GM21515 (cell line): Measurements from ENCODE around the gene SLC10A1.

Source experiments
- ATAC-seq: cut with Tn5 transposase; IDR thresholded peaks from one replicate; pipeline ENCODE4 v1.9.1; 2021; ENCODE audit not compliant: unreplicated experiment

SLC10A1 gene

GRCh38 chr14:69811227-69811867, 14.3 kb upstream of the SLC10A1 start:
- no peak for ATAC-seq

DNA sequence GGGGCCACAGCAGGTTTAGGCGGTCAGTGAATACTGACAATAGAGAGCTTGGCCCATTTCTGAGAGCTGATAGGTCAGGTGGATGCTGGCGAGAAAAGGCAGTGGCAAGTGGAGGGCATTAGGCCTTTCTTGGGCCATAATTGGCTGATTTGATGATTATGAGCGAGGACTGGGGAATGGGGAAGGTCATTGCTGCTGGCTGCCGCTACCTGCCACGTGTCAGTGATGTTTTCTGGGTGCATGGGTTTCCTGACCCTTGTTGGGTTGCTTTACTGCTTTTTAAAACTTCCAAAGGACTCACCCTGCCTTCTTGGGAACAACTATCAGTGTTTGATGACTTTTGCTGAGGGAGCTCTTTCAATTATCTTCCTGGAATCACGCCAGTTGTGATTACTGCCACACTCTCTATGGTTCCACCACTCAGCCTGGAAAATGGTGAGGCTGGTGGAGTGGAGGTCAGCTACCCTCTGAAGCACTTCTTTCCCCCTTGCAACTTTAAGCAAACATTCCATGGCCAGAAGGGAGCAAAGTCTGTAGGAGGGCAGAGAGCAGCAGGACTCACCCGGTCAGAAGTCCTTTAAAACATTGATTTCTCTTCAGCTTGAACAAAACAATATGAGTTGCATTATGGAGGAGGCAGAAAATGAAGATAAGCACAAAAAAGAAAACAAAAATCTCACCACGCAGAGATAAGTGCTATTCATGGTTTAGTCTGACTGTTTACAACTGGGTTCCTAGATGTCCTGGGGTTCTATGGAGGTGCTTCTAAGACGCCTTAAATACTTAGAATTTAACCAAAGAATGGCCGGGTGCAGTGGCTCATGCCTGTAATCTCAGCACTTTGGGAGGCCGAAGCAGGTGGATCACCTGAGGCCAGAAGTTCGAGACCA, 12.1 kb upstream of the SLC10A1 start:
- ATAC-seq: no peak

DNA sequence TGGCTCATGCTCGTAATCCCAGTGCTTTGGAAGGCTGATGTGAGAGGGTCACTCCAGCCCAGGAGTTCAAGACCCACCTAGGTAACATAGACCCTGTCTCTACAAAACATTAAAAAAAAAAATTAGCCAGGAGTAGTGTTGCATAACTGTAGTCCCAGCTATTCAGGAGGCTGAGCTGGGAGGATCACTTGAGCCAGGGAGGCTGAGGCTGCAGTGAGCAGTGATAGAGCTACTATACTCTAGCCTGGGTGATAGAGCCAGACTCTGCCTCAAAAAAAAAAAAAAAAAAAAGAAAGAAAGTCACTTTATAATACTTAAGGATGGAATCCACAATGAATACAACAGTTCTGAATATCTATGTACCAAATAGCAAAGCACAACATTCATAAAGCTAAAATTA, 10.2 kb upstream of the SLC10A1 start:
- ATAC-seq: no peak

- no peak for ATAC-seq
Observed at GRCh38 chr14:69804902-69805301, 7.9 kb upstream of the SLC10A1 start.

- ATAC-seq: no peak
Observed at GRCh38 chr14:69803753-69804152, 6.7 kb upstream of the SLC10A1 start.

- ATAC-seq: no peak
Observed at GRCh38 chr14:69798339-69798735, 1.3 kb upstream of the SLC10A1 start.

DNA sequence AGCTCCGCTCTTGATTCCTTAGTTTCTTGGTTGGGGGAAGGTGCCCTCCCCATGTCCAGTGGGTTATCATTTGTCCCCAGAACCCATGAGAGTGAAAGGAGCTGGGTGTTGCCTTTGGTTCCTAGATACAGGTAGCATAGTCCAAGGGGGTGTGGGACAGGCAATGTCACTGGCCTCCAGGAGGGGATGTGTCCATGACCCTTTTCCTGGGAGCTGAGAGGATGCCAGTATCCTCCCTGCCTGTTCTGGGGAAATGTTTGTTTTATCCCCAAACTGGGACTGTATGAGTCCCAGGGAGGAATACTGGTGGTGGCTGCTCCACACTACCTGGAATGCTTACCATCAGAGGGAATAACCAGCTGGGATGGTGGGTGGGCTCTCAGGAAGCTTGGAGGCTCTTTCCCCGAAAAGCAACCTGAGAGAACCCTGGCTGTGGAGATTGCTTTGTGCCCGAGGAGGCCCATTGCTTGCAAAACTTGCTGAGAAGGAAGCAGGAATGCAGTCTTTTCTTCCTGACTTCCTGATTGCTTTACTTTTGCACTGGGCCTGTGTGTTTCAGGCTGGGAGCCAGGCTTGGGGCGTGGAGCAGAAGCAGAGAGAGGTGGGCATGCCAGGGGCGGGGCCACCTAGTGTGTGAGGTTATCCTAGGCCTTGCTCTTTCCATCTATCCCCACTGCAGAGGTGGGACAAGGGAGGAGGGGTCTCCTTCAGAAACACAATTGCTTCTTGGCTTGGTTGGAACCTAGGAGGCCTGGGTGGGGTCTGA, 715 bp upstream of the SLC10A1 start:
- ATAC-seq: no peak

GRCh38 chr14:69795691-69796090, 1.4 kb downstream of the SLC10A1 start:
- ATAC-seq: no peak

DNA sequence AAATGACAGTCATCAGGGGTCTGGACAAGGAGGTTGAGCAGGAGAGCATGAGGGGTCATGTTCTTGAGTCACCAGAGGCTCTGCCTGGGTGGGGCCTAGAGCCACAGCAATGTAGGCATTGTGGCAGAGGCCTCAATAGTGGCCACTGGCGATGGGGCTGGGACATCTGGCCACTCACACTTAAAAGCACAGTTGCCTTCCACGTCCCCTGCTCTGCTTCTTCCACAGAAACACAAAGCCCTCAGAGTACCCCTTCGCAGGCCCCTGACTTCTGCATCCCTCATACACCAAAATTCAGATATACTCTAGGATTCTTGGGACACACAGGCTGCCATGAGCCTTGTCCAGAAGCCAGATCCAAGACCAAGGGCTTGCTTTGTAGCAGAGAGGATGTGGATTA, 2.2 kb downstream of the SLC10A1 start:
- no peak for ATAC-seq

DNA sequence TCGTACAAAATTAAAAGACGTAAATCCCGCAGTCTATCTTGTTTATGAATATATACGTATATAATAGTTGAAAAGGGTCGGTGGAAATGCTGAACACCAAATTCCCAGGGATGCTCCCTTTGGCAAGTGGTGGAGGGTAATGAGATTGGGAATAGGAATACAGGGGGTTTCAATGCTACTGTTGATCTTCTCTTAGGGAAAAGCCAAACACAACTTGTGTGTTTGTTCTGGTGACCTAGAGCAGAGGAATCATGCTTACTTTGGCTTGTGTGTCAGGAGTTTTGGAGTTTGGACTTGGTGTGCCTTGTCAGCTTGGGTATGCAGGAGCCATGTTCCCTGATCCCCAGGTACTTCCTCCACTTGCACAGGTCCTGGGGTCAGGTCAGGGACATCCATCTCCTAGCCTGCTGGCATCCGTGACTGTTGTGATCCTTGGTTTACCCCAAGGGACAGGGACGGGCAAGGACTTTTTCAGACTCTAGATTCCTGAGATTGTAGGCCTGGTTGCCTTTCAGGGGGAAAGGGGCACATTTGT, 4.1 kb downstream of the SLC10A1 start:
- ATAC-seq: no peak

- ATAC-seq: no peak
Observed at GRCh38 chr14:69789118-69789640, 7.9 kb downstream of the SLC10A1 start.

- no peak for ATAC-seq
Observed at GRCh38 chr14:69786603-69787002, 10.4 kb downstream of the SLC10A1 start.

GRCh38 chr14:69784942-69785341, 12.1 kb downstream of the SLC10A1 start:
- ATAC-seq: no peak

- no peak for ATAC-seq
Observed at GRCh38 chr14:69780952-69781351, 16.1 kb downstream of the SLC10A1 start.

DNA sequence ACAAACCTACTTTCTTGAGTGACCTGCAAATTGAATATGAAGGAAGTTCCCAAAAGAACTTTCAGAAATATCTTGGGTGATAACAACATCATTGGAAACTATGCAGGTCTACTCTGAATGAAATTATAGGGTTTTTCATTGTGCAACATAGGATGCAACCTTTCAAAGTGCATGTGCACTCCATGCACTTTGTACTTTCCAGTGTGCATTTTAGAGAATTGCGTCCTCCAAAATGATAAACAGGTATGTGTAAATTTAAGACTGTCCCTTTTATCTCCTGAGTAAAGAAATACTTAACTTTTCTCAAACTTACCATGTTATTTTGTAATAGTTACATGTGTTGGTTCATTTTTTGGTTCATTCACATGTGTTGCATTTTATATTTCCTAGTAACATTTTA, 16.9 kb downstream of the SLC10A1 start:
- no peak for ATAC-seq

DNA sequence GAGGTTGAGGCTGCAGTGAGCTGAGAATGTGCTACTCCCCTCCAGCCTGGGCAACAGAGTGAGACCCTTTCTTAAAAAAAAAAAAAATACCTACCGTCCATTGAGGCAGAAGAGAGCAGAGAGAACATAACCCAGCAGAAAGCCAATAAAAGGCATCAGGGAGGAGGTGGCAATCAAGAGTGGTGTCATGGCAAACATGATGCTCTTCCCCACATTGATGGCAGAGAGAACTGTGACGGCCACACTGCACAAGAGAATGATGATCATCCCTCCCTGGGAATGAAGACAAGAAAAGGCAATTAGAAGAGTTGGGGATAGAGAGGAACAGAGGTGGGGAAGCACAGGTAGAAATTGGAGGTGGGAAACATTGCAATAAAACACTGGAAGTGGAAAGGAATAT, 18.0 kb downstream of the SLC10A1 start:
- no peak for ATAC-seq

GRCh38 chr14:69776875-69777453, 20.1 kb downstream of the SLC10A1 start:
- ATAC-seq: no peak

DNA sequence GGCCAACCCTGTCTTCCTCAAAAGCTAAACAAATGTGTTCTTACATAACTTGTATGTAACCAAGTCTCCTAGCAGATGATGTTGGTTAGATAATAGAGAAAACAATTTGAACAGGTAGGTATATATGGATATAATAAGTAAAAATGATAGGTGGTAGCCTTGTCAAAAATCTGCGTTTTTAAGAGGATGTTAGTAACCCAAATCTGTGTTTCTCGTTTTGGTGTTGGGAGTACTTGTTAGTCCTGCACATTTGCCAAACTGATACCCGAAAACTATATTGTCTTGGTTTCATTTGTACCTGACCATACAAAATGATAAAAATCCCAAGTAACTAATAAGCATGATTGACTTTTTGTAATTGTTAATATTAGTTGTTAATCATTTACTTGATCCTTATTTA, 22.0 kb downstream of the SLC10A1 start:
- no peak for ATAC-seq

GRCh38 chr14:69773571-69774276, 23.3 kb downstream of the SLC10A1 start:
- no peak for ATAC-seq
